Left lung (tissue), 10 donors: Measurements from ENCODE around the gene SAMD3. TPM values are rescaled to one million over a fixed set of nuclear protein-coding genes. Genes with fewer than 3 reads are reported as not detected.

ENCODE experiments used
- ATAC-seq: fragments of 200-7000 bp; cut with Tn5 transposase; one replicate; pipeline ENCODE4 v1.9.1; 2020; ENCODE audit warnings: moderate library complexity
- DNase-seq, 4 donors: peaks; one replicate each; pipeline ENCODE4 v3.0.0-alpha.2; 2013 to 2020
- H3K27ac ChIP-seq, 2 donors: fragments of 200-600 bp; sonication (generic) in 1 of 2; one replicate each; pipeline versions ENCODE4 v1.5.0 to v1.8.0; 2020 to 2021
- H3K27me3 ChIP-seq, 2 donors: fragments of 200-600 bp; sonication (generic) in 1 of 2; one replicate each; pipeline versions ENCODE4 v1.5.0 to v1.8.0; 2020 to 2021
- H3K36me3 ChIP-seq, 2 donors: fragments of 200-600 bp; sonication (generic) in 1 of 2; one replicate each; pipeline versions ENCODE4 v1.5.0 to v1.8.0; 2020 to 2021
- H3K4me1 ChIP-seq, 2 donors: fragments of 200-600 bp; one replicate each; pipeline ENCODE4 v1.8.0; 2021
- H3K4me3 ChIP-seq, 2 donors: fragments of 200-600 bp; sonication (generic) in 1 of 2; one replicate each; pipeline versions ENCODE4 v1.5.0 to v1.8.0; 2020 to 2021; ENCODE audit warnings: mild to moderate bottlenecking in 1 of 2
- H3K9me3 ChIP-seq, 2 donors: fragments of 200-600 bp; sonication (generic) in 1 of 2; one replicate each; pipeline versions ENCODE4 v1.5.0 to v1.8.0; 2020 to 2021
- intact Hi-C, 2 donors: fragments of 100-400 bp; cut with DNase I; formaldehyde crosslinking; loops; one replicate each; pipeline versions ENCODE4 v1.11.2 to v1.14.2; 2022
- polyA plus RNA-seq, 6 donors: library from polyadenylated mRNA; unstranded; fragments of 120-200 nt; gene quantifications; one replicate each; pipeline ENCODE4 v1.2.1, GENCODE V29; 2013; ENCODE audit not compliant: insufficient read length in 6 of 6
- total RNA-seq, 2 donors: library from RNA; stranded (reverse); fragmentation: NEBNext Ultra II Directional; extraction: Animal tissue kit (Norgen Biotek cat#: 25700); gene quantifications; one replicate each; pipeline ENCODE4 v1.2.1, GENCODE V29; 2021
- TF ChIP-seq, protein P1 (sequence below), 2 donors: fragments of 200-600 bp; sonication (generic) in 1 of 2; IDR thresholded peaks; one replicate each; pipeline versions ENCODE4 v1.5.0 to v1.8.0; 2021; ENCODE audit warnings: antibody characterized with exemption in 2 of 2
- donor health status: DM: no; HTN: yes; CAD: no.
- donor health status: DM: no; HTN: no; CAD: no.

The SAMD3 gene
- total and polyA plus RNA-seq, 8 donors: 0.56 to 2.7 (median 1.4) TPM

DNA sequence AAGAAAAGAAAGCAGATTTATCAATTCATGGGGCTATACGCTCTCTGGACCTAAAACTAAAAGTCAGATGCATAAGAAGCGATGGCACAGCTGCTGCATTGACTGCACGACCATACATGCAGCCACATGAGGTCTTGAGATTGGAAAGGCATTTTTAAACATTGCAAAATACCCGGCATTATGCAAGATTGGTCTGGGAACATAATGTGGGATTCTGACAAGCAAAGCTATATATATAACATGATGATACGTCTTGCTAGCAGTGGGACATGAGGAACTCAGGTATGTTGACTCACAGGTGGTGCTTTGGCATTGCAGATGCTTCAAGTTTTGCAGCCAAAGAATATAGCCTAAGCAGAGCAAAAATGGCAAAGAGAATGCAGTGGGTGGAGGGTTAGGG, 55.1 kb downstream of the SAMD3 start:
- intact Hi-C loops: no loop called here
- H3K27me3 ChIP-seq: no peaks in the 10 kb centered on the region
- DNase-seq (peak in 2 of 4 donors; percentile 74 to 79), ATAC-seq (no peak)
- no peak overlapping the region for H3K27ac ChIP-seq
- H3K4me1 ChIP-seq: no peaks in the 10 kb centered on the region
- no peak overlapping the region for H3K4me3 ChIP-seq
- peaks cover 0 to 2% of the 10 kb centered on the region in 2 donors for H3K9me3 ChIP-seq
- TF ChIP-seq, protein P1, sequence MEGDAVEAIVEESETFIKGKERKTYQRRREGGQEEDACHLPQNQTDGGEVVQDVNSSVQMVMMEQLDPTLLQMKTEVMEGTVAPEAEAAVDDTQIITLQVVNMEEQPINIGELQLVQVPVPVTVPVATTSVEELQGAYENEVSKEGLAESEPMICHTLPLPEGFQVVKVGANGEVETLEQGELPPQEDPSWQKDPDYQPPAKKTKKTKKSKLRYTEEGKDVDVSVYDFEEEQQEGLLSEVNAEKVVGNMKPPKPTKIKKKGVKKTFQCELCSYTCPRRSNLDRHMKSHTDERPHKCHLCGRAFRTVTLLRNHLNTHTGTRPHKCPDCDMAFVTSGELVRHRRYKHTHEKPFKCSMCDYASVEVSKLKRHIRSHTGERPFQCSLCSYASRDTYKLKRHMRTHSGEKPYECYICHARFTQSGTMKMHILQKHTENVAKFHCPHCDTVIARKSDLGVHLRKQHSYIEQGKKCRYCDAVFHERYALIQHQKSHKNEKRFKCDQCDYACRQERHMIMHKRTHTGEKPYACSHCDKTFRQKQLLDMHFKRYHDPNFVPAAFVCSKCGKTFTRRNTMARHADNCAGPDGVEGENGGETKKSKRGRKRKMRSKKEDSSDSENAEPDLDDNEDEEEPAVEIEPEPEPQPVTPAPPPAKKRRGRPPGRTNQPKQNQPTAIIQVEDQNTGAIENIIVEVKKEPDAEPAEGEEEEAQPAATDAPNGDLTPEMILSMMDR (IDR thresholded peaks at IDR 0.05): no peak
- no peaks in the 10 kb centered on the region for H3K36me3 ChIP-seq

DNA sequence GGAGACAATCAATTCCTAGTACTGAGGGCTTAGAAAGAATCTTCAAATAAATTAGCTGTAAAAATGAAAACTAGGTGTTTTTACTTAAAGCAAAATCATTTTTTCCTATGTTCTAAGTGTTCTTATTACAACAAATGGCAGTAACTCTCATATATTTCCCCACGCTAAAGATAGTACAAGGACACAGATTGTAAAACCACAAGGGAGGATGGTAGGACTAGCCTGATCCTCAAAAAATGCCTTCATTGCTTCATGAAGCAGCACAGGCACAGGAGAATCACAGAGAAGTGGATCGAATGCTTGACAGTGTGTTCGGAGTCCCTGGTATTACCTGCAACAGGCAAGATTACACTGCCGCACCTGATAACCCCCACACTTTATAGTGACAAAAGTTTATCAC, 58.5 kb downstream of the SAMD3 start:
- Histone ChIP-seq H3K4me3 (no peak overlapping the region), H3K36me3 (no peaks in the 10 kb centered on the region), H3K4me1 (no peaks in the 10 kb centered on the region), H3K9me3 (no peaks in the 10 kb centered on the region), H3K27me3 (no peaks in the 10 kb centered on the region), H3K27ac (no peak overlapping the region)
- intact Hi-C loops: no loop called here
- ATAC-seq (no peak), DNase-seq (no peak)
- TF ChIP-seq, protein P1 (IDR thresholded peaks at IDR 0.05): no peak

DNA sequence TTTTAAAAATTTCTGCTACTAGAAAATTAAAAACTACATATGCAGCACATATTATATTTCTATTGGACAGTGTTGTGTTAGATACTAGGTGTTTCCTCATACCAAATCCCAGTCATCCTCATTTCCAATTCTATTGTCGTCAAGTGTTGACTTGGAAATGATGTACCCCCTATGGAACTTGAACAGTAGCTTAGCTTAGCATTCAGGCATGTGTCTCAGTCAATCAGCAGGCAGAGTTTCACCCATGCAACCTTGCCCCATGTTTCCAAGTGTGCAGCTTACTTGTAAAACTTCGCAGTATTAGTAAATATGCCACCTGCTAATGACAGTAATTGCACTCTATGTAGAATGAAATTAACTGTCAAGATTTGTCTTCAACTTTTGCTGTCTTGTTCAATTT, 59.5 kb downstream of the SAMD3 start:
- Histone ChIP-seq H3K4me1 (no peaks in the 10 kb centered on the region), H3K36me3 (no peaks in the 10 kb centered on the region), H3K9me3 (peaks cover 0 to 7% of the 10 kb centered on the region in 2 donors), H3K27ac (no peak overlapping the region), H3K27me3 (no peaks in the 10 kb centered on the region), H3K4me3 (no peak overlapping the region)
- TF ChIP-seq, protein P1 (IDR thresholded peaks at IDR 0.05): no peak
- intact Hi-C loops: no loop called here
- no peak for DNase-seq
- ATAC-seq: no peak

DNA sequence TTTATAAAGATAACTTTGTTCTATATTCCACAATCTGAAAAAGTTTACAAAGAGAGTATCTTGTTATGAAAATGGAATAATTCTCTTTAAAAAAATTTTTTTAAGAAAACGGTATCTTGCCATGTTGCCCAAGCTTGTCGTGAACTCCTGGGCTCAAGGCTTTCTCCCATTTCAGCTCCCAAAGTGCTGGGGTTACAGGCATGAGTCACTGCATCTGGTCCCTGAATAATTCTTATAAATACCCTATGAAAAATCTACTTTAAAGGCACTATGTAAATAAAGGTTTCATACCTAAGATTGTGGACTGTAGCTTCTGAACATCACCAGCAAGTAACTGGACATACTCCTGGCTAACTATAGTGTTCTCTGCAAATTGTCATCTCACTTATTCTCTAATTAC, 60.3 kb downstream of the SAMD3 start:
- TF ChIP-seq, protein P1 (IDR thresholded peaks at IDR 0.05): no peak
- Histone ChIP-seq H3K36me3 (no peaks in the 10 kb centered on the region), H3K4me1 (no peaks in the 10 kb centered on the region), H3K27me3 (no peaks in the 10 kb centered on the region), H3K4me3 (no peak overlapping the region), H3K27ac (no peak overlapping the region), H3K9me3 (peaks cover 0 to 13% of the 10 kb centered on the region in 2 donors)
- intact Hi-C loops: no loop called here
- ATAC-seq (no peak), DNase-seq (no peak)

DNA sequence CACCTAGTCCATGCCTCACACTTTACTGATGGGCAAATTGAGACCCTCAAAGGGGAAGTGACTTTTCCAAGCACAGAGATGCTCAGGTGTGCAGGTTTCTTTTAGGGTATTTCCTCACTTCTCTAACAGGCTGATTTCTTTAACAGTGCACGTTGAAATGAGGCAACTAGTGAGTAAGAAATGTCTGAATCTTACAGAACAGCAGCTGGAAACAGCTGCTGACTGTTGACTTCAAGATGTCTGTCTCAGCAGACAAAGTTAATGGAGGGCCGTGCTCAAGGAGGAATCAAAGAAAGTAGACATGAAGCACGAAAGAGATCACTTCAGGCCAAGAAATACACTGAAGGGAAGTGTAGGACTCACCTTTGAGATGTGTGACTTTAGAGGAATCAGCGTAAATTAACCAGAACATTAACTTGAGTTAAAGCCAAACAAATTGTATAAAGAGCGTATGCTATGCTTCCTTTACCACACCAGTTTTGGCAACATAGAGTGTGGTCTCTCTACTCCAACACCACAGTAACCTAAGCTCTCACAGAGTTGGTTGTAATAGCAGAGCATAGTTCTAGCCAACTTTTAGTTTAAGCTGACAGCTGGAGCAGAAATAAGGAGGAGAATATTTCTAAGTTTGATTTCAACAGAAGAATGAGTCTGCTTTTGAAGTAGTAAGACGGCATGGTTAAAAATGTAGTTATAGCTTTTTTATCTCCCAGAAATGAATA, 60.9 kb downstream of the SAMD3 start:
- no peaks in the 10 kb centered on the region for H3K4me1 ChIP-seq
- ATAC-seq (peak; percentile 48), DNase-seq (peak in 2 of 4 donors; percentile 88 to 94)
- no peaks in the 10 kb centered on the region for H3K27me3 ChIP-seq
- H3K36me3 ChIP-seq: no peaks in the 10 kb centered on the region
- TF ChIP-seq, protein P1 (IDR thresholded peaks at IDR 0.05): no peak
- no peak overlapping the region for H3K4me3 ChIP-seq
- intact Hi-C loops: no loop called here
- peaks cover 0 to 13% of the 10 kb centered on the region in 2 donors for H3K9me3 ChIP-seq
- peak overlapping the region in 1 of 2 donors; percentile 49 for H3K27ac ChIP-seq
